ENCODE measurements around the gene ENPP5. TPM values are rescaled to one million over a fixed set of nuclear protein-coding genes. Genes with fewer than 3 reads are reported as not detected.

Gene ENPP5
- total and polyA plus RNA-seq, 10 of the 15 experiments (the other 5 are each of a cell fraction or from before 2014, with no cell fraction given) = 0.05 to 0.07 TPM; not detected in 8

DNA sequence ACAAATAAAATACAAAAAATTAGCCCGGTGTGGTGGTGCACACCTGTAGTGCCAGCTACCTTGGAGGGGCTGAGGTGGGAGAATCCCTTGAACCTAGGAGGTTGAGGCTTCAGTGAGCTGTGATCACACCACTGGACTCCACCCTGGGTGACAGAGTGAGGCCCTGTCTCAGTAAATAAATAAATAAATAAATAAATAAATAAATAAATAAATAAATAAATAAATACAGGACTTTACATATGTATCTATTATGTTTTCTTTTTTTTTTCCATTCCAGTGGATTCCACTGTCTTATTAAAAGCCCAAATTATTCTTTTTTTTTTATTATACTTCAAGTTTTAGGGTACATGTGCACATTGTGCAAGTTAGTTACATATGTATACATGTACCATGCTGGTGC, 41.1 kb upstream of the ENPP5 start (continued):
- no peak for TF ChIP-seq BHLHE40 (IDR thresholded peaks at IDR 0.05; ENCODE audit: borderline replicate concordance in 1 of 2, low read depth in 2 of 2, low read length in 1 of 2)
- no peak for TF ChIP-seq JUND (IDR thresholded peaks at IDR 0.05; ENCODE audit: low read depth, low read length)
- TF ChIP-seq NR2C2 (IDR thresholded peaks at IDR 0.05; ENCODE audit: borderline replicate concordance, control insufficient read depth, insufficient read length, low read depth) = no peak
- TF ChIP-seq NFIC (IDR thresholded peaks at IDR 0.05; ENCODE audit: low read depth, low read length) = no peak
- TF ChIP-seq RCOR1 (conservative IDR thresholded peaks at IDR 0.05; ENCODE audit: low read depth, low read length) = no peak
- TF ChIP-seq, protein P1, sequence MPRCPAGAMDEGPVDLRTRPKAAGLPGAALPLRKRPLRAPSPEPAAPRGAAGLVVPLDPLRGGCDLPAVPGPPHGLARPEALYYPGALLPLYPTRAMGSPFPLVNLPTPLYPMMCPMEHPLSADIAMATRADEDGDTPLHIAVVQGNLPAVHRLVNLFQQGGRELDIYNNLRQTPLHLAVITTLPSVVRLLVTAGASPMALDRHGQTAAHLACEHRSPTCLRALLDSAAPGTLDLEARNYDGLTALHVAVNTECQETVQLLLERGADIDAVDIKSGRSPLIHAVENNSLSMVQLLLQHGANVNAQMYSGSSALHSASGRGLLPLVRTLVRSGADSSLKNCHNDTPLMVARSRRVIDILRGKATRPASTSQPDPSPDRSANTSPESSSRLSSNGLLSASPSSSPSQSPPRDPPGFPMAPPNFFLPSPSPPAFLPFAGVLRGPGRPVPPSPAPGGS (IDR thresholded peaks at IDR 0.05; ENCODE audit: borderline replicate concordance, insufficient read depth, low read depth, low read length, poor library complexity, severe bottlenecking) = no peak
- TF ChIP-seq CBX3 (IDR thresholded peaks at IDR 0.05; ENCODE audit: borderline replicate concordance, low read depth) = no peak
- no peak for TF ChIP-seq RBBP5 (conservative IDR thresholded peaks at IDR 0.05)
- TF ChIP-seq POLR2AphosphoS5 (IDR thresholded peaks at IDR 0.05; ENCODE audit: low read length) = no peak
- TF ChIP-seq PAX5 (IDR thresholded peaks at IDR 0.05; ENCODE audit: borderline replicate concordance, low read depth, low read length) = no peak
- no peak for TF ChIP-seq NR2C1 (IDR thresholded peaks at IDR 0.05)
- TF ChIP-seq, protein P2, sequence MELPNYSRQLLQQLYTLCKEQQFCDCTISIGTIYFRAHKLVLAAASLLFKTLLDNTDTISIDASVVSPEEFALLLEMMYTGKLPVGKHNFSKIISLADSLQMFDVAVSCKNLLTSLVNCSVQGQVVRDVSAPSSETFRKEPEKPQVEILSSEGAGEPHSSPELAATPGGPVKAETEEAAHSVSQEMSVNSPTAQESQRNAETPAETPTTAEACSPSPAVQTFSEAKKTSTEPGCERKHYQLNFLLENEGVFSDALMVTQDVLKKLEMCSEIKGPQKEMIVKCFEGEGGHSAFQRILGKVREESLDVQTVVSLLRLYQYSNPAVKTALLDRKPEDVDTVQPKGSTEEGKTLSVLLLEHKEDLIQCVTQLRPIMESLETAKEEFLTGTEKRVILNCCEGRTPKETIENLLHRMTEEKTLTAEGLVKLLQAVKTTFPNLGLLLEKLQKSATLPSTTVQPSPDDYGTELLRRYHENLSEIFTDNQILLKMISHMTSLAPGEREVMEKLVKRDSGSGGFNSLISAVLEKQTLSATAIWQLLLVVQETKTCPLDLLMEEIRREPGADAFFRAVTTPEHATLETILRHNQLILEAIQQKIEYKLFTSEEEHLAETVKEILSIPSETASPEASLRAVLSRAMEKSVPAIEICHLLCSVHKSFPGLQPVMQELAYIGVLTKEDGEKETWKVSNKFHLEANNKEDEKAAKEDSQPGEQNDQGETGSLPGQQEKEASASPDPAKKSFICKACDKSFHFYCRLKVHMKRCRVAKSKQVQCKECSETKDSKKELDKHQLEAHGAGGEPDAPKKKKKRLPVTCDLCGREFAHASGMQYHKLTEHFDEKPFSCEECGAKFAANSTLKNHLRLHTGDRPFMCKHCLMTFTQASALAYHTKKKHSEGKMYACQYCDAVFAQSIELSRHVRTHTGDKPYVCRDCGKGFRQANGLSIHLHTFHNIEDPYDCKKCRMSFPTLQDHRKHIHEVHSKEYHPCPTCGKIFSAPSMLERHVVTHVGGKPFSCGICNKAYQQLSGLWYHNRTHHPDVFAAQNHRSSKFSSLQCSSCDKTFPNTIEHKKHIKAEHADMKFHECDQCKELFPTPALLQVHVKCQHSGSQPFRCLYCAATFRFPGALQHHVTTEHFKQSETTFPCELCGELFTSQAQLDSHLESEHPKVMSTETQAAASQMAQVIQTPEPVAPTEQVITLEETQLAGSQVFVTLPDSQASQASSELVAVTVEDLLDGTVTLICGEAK (IDR thresholded peaks at IDR 0.05; ENCODE audit: borderline replicate concordance) = no peak
- TF ChIP-seq, protein P3, sequence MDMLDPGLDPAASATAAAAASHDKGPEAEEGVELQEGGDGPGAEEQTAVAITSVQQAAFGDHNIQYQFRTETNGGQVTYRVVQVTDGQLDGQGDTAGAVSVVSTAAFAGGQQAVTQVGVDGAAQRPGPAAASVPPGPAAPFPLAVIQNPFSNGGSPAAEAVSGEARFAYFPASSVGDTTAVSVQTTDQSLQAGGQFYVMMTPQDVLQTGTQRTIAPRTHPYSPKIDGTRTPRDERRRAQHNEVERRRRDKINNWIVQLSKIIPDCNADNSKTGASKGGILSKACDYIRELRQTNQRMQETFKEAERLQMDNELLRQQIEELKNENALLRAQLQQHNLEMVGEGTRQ (IDR thresholded peaks at IDR 0.05; ENCODE audit: borderline replicate concordance, low read depth, low read length) = no peak
- no peak for TF ChIP-seq IKZF2 (IDR thresholded peaks at IDR 0.05)
